MCF 10A (cell line): Measurements from ENCODE around the gene LRRK2. TPM values are rescaled to one million over a fixed set of nuclear protein-coding genes. Genes with fewer than 3 reads are reported as not detected.
"Not testable (repeated sequence)": the region's sequence is repeated elsewhere in the genome, so short reads cannot be mapped to it uniquely, and the experiment has no call there.

Source experiments
- BruUV-seq: library from RNA; stranded (reverse); fragments of 400-500 nt; replicated peaks from 2 replicates; lab custom pipeline; 2021; lab: Mats Ljungman, UMichigan
- CTCF ChIA-PET: fragments of 300-600 bp; sonication (Branson Sonifier 250); formaldehyde crosslinking; extraction: SDS; loops from one replicate; lab custom pipeline; 2021; ENCODE audit warnings: antibody characterized with exemption, inconsistent platforms; lab: Yijun Ruan, JAX
- POLR2A ChIA-PET: fragments of 300-600, 350-650 bp; sonication (Branson Sonifier 250); formaldehyde crosslinking; extraction: SDS; loops from one replicate; lab custom pipeline; 2020; ENCODE audit warnings: antibody characterized with exemption, inconsistent platforms; lab: Yijun Ruan, JAX
- DNase-seq: peaks from one replicate; pipeline ENCODE4 v3.0.0-alpha.2; 2018; ENCODE audit not compliant: unreplicated experiment
- H3K27ac Mint-ChIP-seq: one replicate; pipeline ENCODE4 v1.8.0; 2022; ENCODE audit warnings: mild to moderate bottlenecking, low read depth, mixed read lengths; ENCODE audit not compliant: unreplicated experiment
- H3K27me3 Mint-ChIP-seq: one replicate; pipeline ENCODE4 v1.8.0; 2022; ENCODE audit warnings: mixed read lengths; ENCODE audit not compliant: insufficient read depth, unreplicated experiment
- H3K36me3 Mint-ChIP-seq: one replicate; pipeline ENCODE4 v1.8.0; 2022; ENCODE audit warnings: mild to moderate bottlenecking, moderate library complexity, mixed read lengths; ENCODE audit not compliant: insufficient read depth, unreplicated experiment
- H3K4me1 Mint-ChIP-seq: one replicate; pipeline ENCODE4 v1.8.0; 2022; ENCODE audit warnings: mixed read lengths; ENCODE audit not compliant: insufficient read depth, unreplicated experiment
- H3K4me3 Mint-ChIP-seq: one replicate; pipeline ENCODE4 v1.8.0; 2022; ENCODE audit warnings: mild to moderate bottlenecking, moderate library complexity, mixed read lengths; ENCODE audit not compliant: unreplicated experiment
- H3K9me3 Mint-ChIP-seq: one replicate; pipeline ENCODE4 v1.8.0; 2022; ENCODE audit warnings: mixed read lengths; ENCODE audit not compliant: unreplicated experiment
- intact Hi-C: fragments of 100-400 bp; cut with micrococcal nuclease; formaldehyde crosslinking; loops from 2 replicates; pipeline ENCODE4 v1.14.1; 2022
- total RNA-seq: library from RNA; stranded (reverse); gene quantifications from 2 replicates; pipeline ENCODE4 v1.2.3, GENCODE V29; 2022
- TF ChIP-seq, protein P1 (sequence below): fragments of 200-600 bp; IDR thresholded peaks from one replicate; pipeline ENCODE4 v1.8.0; 2022; ENCODE audit warnings: antibody characterized with exemption, mild to moderate bottlenecking; ENCODE audit not compliant: unreplicated experiment

LRRK2 gene
- total RNA-seq, 1 experiment from 2014 or later = 4.2 TPM

DNA sequence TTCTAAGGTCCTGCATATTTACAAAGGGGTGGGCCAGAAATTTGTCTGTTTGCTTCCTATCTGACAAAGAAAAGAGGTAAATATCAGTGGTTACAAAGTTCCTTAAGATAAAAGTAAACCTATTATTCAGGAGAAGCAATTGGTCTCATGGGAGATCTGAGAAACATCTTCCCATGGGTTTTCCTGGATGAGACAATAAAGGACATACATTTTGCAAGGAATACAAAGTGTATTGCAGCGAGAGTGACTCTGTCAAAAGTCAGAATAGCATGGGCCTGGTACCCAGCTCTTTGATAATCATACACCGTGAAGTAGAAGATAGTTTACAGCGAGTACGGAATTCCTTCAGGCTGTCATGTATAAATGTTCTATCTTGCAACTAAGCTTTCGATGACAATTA is 14.2 kb downstream of the LRRK2 start:
- POLR2A ChIA-PET = interaction anchor here (0.7 to 2.4 kb wide), 5 partner anchors 10 to 82 kb away, joined by 3 to 10 read pairs (median 5); partner anchors contain the start of gene LRRK2
- no peak overlapping the region for H3K4me3 Mint-ChIP-seq
- peaks cover 7% of the 10 kb centered on the region for H3K4me1 Mint-ChIP-seq
- H3K9me3 Mint-ChIP-seq = no peaks in the 10 kb centered on the region
- CTCF ChIA-PET = no interaction called here
- DNase-seq = no peak
- no TSS peak for BruUV-seq
- H3K27me3 Mint-ChIP-seq = no peaks in the 10 kb centered on the region
- no peak overlapping the region for H3K27ac Mint-ChIP-seq
- H3K36me3 Mint-ChIP-seq = peaks cover 9% of the 10 kb centered on the region
- TF ChIP-seq, protein P1, sequence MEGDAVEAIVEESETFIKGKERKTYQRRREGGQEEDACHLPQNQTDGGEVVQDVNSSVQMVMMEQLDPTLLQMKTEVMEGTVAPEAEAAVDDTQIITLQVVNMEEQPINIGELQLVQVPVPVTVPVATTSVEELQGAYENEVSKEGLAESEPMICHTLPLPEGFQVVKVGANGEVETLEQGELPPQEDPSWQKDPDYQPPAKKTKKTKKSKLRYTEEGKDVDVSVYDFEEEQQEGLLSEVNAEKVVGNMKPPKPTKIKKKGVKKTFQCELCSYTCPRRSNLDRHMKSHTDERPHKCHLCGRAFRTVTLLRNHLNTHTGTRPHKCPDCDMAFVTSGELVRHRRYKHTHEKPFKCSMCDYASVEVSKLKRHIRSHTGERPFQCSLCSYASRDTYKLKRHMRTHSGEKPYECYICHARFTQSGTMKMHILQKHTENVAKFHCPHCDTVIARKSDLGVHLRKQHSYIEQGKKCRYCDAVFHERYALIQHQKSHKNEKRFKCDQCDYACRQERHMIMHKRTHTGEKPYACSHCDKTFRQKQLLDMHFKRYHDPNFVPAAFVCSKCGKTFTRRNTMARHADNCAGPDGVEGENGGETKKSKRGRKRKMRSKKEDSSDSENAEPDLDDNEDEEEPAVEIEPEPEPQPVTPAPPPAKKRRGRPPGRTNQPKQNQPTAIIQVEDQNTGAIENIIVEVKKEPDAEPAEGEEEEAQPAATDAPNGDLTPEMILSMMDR = no peak
- intact Hi-C loops = no loop called here

DNA sequence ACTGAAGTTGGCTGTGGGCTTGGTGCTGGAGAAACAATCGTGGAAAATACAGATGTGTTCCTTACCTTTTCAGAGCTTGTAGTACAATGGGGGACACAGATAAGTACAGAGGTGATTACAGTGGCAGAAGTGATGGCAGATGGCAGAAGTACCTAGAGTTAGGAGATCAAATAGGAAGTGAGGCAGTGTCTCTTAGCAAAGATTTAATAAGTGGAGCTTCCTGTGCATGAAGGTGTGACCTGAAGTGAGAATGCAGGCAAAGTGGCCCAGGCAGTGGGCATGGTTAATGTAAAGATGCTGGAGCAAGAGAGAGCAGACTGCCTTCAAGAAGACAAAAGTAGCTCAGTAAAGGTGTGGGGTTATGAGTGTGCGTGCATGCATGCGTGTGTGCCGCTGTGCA is 16.0 kb downstream of the LRRK2 start:
- ChIA-PET CTCF (no interaction called here), POLR2A (interaction anchor here (0.6 to 1.6 kb wide), 2 partner anchors 12 to 32 kb away, joined by 4 to 7 read pairs; no protein-coding TSS in a partner anchor)
- Mint-ChIP-seq H3K9me3 (no peaks in the 10 kb centered on the region), H3K4me3 (no peak overlapping the region), H3K4me1 (peaks cover 7% of the 10 kb centered on the region), H3K36me3 (peaks cover 4% of the 10 kb centered on the region), H3K27me3 (no peaks in the 10 kb centered on the region), H3K27ac (no peak overlapping the region)
- TF ChIP-seq, protein P1 = no peak
- no TSS peak for BruUV-seq
- intact Hi-C loops = no loop called here
- no peak for DNase-seq

GRCh38 chr12:40241741-40242140 is 16.9 kb downstream of the LRRK2 start:
- Mint-ChIP-seq H3K4me3 (no peak overlapping the region), H3K27me3 (no peaks in the 10 kb centered on the region), H3K36me3 (no peaks in the 10 kb centered on the region), H3K9me3 (no peaks in the 10 kb centered on the region), H3K27ac (no peak overlapping the region), H3K4me1 (peaks cover 7% of the 10 kb centered on the region)
- CTCF ChIA-PET = interaction anchor here (1.1 kb wide), 1 partner anchor 70 kb away, joined by 3 read pairs; no protein-coding TSS in a partner anchor
- POLR2A ChIA-PET = interaction anchor here (1.4 kb wide), 1 partner anchor 13 kb away, joined by 4 read pairs; no protein-coding TSS in a partner anchor
- BruUV-seq = no TSS peak
- DNase-seq = no peak
- intact Hi-C loops = no loop called here
- TF ChIP-seq, protein P1 = no peak

DNA sequence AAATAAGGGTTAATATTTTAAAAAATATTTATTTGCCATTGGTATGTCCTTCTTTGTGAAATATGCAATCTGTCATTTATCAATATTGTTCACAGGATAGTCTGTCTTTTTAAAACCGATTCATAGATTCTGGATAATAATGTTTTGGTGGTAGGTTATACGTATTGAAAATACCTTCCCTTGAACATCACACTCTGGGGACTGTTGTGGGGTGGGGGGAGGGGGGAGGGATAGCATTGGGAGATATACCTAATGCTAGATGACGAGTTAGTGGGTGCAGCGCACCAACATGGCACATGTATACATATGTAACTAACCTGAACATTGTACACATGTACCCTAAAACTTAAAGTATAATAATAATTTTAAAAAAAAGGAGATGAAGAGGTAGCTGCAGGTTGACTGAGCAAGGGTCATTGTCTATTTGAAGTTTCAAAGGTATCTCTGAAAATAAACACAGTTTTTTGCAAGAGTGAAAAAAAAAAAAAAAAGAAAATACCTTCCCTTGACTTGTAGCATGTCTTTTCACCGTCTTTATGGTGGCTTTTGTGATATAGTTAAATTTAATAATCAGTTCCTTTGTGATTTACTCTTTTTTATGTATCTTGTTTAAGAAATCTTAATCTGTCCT is 19.8 kb downstream of the LRRK2 start:
- H3K4me3 Mint-ChIP-seq, CTCF ChIA-PET, H3K9me3 Mint-ChIP-seq, H3K4me1 Mint-ChIP-seq, BruUV-seq, H3K27me3 Mint-ChIP-seq, H3K36me3 Mint-ChIP-seq, H3K27ac Mint-ChIP-seq, intact Hi-C loops, DNase-seq, POLR2A ChIA-PET: not testable (repeated sequence)
